ENCODE results near the gene TIGD6.
"Not testable (repeated sequence)": the region's sequence is repeated elsewhere in the genome, so short reads cannot be mapped to it uniquely, and the experiment has no call there.

Gene TIGD6

DNA sequence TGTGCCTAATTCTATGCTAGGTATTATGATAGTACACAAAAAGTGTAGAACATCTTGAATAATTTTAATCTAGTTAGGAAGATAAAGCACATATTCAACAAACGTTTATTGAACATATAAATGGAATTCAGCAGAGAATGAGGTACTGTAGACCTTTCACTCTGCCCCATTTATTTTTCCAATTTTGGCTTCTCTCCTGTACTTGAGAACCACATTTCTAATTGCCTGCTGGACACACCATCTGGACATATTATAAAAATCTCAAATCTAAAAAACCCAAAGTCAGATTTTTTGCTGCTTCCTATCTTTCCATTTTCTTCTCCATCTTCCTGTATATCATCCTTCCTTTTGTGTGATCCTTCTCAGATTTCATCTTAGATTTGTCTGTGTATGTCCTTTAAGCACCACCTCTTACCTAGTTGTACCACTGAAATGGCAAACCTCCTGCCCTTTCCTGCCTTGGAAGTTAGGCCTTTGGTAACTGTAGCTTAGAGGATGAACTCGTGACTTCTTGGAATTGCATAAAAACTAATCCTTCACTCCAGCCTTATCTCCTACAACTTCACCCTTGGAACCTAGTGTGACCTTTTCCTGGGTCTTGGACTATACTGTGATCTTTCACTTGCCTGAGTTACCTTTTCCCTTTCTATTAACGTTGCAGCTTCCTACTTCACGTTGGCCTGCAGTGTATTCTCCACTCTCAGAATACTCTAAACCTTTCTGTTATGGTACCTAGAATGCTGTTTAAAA, 31.1 kb downstream of the TIGD6 start:
- no peak for DNase-seq

- DNase-seq: no peak
These were observed 33.5 kb downstream of the TIGD6 start for GRCh38 chr5:149966946-149967345.

DNA sequence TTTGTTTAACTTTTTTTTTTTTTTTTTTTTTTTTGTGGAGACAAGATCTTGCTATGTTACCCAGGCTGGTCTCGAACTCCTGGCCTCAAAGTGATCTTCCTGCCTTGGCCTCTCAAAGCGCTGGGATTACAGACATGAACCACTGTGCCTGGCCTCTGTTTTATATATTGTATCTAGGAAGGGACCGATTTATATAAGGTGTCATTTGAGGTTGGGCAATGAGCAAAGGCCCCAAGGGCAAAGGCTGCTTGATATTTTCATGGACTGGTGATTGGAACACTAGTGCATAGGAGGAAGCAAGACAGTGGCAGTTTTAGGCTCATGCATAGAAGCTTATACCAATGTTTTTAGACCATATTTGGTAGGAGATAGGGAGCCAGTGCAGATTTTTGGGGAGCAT, 36.7 kb downstream of the TIGD6 start:
- DNase-seq: no peak

DNA sequence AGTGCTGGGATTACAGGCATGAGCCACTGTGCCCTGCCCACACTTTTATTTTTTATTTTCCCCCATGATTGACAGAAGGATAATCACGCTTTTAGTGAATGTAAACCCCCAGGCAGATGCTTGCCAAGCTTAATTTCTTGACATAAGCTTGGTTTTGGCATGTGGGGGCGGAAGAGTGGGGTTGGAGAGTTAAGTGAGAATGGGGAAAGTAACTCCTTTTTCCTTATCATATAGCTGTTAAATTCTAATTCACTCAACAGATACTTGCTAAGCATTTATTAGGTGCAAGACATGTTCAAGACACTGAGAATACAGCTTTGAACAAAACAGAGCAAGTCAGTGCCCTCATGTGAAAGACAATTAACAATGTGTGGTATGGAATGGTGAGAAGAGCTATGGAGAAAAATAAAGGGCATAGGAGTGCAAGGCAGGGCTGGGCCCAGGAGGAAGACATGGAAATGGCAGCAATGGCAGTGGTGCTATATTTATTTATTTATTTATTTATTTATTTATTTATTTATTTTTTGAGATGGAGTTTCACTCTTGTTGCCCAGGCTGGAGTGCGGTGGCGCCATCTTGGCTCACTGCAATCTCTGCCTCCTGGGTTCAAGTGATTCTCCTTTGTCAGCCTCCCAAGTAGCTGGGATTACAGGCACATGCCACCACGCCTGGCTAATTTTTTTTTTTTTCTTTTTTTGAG, 37.7 kb downstream of the TIGD6 start:
- no peak for DNase-seq

- DNase-seq: no peak
These were observed 38.5 kb downstream of the TIGD6 start for GRCh38 chr5:149961957-149962409.

GRCh38 chr5:149961186-149961685, 39.2 kb downstream of the TIGD6 start:
- no peak for DNase-seq

DNA sequence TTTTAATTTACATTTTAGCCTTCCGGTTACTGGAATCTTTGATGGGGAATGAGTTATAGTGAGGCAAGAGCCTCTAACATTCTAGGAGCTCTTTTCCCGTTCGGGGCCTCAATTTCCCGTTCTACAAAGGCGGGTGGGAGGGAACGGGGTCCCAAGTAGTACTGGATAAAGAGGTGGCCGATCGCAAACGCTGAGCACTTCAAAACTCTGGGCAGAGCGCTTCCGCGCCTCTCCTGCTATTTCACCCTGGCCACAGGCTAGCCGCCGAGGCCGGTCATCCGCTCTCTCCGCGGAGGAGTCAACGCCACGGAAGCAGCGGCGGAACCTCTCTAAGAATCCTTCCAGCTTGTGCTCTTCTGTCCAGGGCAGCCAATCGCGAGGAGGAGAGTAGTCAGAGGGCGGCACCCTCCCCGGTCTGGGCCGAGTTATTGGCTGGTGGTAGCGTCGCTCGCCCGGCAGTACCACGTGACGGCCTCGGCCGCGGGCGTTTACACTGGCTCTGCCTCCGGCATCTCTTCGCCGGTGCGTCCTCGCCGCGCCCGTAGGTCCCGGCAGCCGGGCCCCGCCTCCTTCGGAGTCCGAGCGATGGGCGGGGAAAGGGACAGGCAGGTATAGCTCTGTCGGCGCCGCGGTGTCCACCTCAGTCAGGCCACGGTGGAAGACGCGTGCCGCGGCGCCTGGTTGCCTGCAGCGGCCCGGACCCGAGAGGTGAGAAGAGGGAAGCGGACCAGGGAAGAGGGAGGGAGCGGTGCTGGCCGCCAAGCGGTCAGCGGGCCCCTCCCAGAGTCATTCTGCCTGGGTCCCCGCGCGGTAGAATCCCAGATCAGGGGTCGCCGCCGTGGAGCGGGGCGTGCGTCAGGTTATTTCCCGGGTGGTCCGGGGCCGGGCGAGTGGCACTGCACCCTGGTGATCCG, 39.9 kb downstream of the TIGD6 start, which contains the start of gene SLC26A2:
Gene SLC26A2, plus strand, starts transcription at position 487 of the 914 bp plus-strand sequence. CDS start 16,895 bp downstream, outside the sequence.
- peak; percentile 95 for DNase-seq

DNA sequence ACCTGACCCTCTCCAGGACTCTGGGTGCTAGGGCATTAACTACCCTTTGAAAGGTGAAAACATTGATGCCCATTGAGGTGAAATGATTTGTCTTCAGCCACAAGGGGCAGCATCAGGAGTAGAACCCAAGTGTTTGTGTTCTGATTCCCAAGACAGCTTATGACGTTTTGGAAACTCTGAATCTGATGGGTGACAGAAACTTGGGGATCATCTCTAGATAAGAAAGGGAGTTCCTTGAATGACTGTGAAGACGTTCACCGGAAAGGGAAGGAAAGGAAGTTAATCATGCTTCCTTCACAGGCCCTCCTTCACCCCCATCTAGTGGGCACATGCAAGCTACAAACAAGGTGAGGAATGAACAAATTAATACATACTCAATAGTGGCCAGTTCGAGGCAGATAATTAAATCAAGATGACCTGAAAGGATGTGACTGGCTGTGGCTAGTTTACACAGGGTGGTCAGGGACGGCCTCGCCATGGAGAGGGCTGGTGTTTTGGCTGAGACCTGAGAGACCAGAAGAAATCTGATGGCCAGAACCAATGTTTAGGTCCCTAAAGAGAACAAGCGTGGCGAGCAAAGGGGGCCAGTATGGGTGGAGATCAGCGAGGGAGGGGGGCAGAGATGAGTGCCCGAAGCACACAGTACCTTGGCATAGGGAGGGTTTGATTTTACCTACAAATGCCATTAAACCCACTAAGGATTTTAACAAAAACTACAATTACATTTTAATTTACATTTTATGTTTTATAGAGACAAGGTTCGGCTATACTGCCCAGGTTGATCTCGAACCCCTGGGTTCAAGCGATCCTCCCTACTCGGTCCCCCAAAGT, 40.8 kb downstream of the TIGD6 start:
- DNase-seq: peak; percentile 59

DNA sequence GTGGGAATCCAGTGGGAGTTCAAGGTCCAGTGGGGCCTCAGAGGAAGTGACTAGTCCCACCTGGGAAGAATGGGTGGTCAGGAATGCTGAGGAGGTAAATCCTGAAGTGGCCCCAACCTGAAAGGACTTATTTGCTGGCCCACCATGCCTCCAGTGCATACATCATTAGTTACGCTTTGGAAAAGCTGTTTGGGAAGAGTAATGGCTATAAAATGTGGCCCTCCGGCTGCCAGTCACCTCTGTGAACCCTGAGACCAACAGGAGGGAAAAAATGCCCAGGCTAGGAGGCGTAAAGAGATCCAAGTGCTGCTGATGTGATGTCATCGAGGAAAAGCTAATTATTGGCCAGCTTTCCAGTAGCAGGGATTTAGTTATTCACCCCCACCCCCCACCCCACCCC, 42.6 kb downstream of the TIGD6 start:
- DNase-seq: no peak

DNA sequence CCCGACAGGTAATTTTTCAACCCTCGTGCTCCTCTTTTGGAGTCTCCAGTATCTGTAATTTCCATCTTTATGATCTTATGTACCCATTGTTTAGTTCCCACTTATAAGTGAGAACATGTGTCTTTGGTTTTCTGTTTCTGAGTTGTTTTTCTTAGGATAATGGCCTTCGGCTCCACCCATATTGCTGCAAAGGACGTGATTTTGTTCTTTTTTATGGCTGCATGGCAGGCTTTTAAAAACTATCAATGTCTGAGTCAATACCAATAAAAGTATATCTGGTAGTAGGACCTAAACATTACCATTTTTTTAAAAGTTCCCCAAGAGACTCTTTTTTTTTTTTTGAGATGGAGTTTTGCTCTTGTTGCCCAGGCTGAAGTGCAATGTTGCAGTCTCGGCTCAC, 43.8 kb downstream of the TIGD6 start:
- no peak for DNase-seq

DNA sequence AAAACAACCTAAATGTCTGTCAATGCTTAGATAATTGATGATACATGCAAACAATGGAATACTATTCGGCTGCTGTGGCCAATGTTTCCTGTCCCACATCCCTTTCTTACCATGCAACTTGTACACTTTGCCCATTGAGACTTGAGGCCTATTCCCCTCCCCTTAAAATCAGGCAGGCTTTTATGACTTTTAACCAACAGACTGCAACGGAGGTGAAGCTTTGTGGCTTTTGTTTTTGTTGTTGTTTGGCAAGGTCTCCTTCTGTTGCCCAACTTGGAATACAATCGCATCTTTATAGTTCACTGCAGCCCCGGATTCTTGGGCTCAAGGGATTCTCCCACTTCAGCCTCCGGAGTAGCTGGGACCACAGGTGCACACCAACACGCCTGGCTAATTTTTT, 45.7 kb downstream of the TIGD6 start:
- no peak for DNase-seq

DNA sequence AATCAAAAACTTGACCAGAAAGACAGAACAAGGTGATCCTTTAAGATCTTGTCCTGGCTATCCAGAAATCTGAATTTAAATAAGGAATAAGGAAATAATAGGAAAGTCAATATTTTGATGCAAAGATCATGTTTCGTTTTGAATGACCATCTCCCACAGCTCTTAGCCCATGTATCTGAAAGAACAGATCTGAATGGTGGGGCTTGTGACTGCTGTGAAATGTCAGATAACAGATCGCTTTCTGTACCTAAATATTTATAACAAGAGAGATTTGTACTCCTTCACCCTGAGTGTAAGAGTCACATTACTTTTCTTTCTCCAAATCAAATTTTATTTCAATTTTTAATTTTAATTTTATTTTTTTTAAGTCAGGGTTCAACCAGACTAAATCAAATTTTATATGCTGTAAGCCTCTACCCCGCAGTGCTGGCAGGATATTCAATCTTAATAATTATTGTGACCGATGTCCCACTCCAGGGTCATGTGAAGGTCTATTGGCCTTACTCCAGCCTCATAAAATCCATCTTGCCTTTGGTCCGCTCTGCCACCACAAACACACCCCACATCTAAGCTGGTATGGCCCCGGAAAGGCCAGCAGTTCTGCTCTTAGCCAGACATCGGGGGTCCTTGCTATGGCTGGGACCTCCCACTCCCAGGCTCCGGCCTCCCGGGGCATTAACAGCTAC, 46.9 kb downstream of the TIGD6 start:
- DNase-seq: no peak

DNA sequence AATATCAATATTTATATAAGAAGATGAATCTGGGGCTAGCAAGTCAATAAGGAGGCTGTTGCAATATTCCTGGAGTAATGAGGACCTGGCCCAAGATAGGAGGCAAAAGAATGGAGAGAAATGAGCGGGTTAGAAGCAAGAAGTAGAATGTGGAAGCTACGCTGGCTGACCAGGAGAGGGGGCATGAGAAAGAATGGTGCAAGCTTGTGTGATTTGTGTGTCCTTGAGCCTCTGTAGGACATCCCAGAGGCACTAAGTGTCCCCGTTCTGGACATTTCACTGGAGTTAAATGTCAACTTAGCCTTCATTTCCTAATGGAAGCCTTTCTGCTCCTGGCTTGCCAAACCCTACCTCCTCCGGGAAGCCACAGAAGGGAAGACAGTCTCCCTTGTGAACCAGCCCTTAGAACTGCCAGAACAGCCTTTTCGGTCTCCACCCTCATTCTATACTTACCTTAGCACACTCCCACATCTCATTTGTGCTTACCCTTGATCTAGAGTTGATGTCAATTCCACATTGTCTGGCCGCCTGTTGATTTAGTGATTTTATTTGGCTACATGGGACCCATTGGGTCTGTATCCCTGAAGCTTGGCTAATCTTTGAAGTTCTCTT, 49.2 kb downstream of the TIGD6 start:
- no peak for DNase-seq

DNA sequence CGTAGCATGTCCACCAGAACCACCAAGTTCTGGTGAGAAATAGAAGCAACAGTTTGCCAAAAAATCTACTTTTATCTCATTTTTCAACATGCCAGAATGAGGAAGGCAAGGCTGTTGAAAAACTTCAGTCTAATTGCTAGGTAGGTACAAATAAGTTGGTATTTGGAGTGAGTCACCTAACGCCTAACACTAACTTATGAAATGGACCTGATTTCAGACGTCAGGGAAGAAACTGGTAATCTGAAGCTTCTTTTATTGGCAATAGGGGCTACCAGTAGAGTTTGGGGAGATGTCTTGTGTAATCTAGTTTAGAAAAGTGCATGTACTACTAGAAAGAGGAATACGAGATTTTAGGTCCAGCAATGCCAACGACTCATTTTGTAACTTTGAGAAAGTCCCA, 51.5 kb downstream of the TIGD6 start:
- DNase-seq: no peak

- DNase-seq: no peak
These were observed 54.3 kb downstream of the TIGD6 start for GRCh38 chr5:149946118-149946517.

DNA sequence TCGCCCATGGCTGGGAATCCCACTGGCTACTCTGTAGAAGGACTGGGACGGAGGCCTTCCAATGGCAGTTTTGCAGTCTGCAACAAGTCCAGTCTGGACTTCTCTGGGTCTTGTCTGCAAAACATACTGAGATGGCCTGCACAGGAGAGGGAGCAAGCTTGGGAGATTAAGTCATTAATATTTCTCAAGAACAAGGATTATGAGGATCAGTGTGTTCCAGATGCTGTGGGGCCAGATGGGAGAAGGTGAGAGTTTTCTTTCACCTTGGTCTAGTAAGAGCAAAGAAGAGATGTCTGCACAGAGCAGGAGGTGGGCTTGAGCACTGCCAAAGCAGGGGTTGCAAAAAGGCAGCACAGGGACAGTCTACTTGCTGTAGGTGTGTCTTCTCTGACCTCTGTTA, 55.8 kb downstream of the TIGD6 start, which contains the start of gene PDE6A:
Gene PDE6A, minus strand, starts transcription at position 128 of the 400 bp plus-strand sequence. Its CDS starts 120 bp downstream, at position 8.
- no peak for DNase-seq

DNA sequence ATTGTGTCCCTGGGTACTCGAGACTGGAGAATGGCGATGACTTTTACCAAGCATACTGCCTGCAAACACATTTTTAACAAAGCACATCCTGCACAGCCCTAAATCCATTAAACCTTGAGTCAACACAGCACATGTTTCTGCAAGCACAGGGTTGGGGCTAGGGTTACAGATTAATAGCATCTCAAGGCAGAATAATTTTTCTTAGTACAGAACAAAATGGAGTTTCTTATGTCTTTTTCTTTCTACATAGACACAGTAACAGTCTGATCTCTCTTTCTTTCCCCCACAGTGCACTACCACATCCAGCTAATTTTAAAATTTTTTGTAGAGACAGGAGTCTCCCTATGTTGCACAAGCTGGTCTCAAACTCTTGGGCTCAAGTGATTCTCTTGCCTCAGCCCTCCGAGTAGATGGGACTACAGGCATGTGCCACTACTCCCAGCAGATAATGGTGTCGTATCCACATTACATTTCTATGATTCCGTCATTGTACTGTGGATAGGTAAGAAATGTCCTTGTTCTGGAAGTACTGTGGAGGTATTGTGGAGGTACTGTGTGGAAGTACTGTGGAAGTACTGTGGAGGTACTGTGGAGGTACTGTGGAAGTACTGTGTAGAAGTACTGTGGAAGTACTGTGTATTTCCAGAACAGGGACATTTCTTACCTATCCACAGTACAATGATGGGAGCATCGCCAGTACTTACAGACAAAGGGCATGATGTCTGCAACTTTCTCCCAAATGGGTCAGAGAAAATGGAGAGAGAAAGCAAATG, 57.1 kb downstream of the TIGD6 start:
- DNase-seq: not testable (repeated sequence)

All from stimulated activated CD8-positive, alpha-beta memory T cell treated with anti-CD3 and anti-CD28 coated beads, Interleukin-4, amount 100 ng/mL, for 48 hours (primary cell).